ENCODE results near the gene ZFP36L2. TPM values are rescaled to one million over a fixed set of nuclear protein-coding genes. Genes with fewer than 3 reads are reported as not detected.

The ZFP36L2 gene
- total and polyA plus RNA-seq, 10 of the 15 experiments (the other 5 are each of a cell fraction or from before 2014, with no cell fraction given): 4.3 to 64.9 (median 19.5) TPM

GRCh38 chr2:43230951-43231827, 4.8 kb upstream of the ZFP36L2 start:
- Histone ChIP-seq H3K27ac (ENCODE audit: control insufficient read depth, insufficient read depth) (no peak overlapping the region), H3K9me3 (replicated peaks; ENCODE audit: control insufficient read depth, insufficient read depth, low read length) (no peaks in the 10 kb centered on the region), H3K4me1 (ENCODE audit: control insufficient read depth, insufficient read depth, low read length) (peaks cover 26% of the 10 kb centered on the region), H3K4me2 (ENCODE audit: control insufficient read depth, insufficient read depth) (no peak overlapping the region), H3K36me3 (ENCODE audit: control insufficient read depth in 2 of 2, insufficient read depth in 2 of 2, low read length in 1 of 2) (peaks cover 0 to 3% of the 10 kb centered on the region in 2 experiments; a peak in 2 of 4 replicates), H2AFZ (ENCODE audit: control insufficient read depth, low read depth, low read length) (no peak overlapping the region), H3K27me3 (replicated peaks in 1 of 2; ENCODE audit: control insufficient read depth in 2 of 2, insufficient read depth in 2 of 2, low read length in 1 of 2) (no peaks in the 10 kb centered on the region), H3K9ac (ENCODE audit: control insufficient read depth, insufficient read depth, low read length) (no peak overlapping the region), H4K20me1 (ENCODE audit: control insufficient read depth, insufficient read depth) (no peaks in the 10 kb centered on the region), H3K79me2 (ENCODE audit: control insufficient read depth, insufficient read depth, low read length) (peaks cover 17% of the 10 kb centered on the region), H3K4me3 (no peak overlapping the region)
- no peak for TF ChIP-seq NRF1 (conservative IDR thresholded peaks at IDR 0.05; ENCODE audit: low read depth, low read length)
- 0 out of 6 replicates have a peak, but pooled peaks of 1 of the 3 experiments have one; percentile 10 for TF ChIP-seq CTCF (IDR thresholded peaks at IDR 0.05 in 2 of 3, conservative IDR thresholded peaks at IDR 0.05 in 1 of 3; ENCODE audit: control insufficient read depth in 2 of 3, extremely low read depth in 1 of 3, insufficient read depth in 1 of 3, low read depth in 3 of 3, low read length in 3 of 3)
- TF ChIP-seq RAD21 (IDR thresholded peaks at IDR 0.05; ENCODE audit: insufficient read depth, low read depth, low read length): 0 out of 2 replicates have a peak, but pooled peaks have one; percentile 15
- ChIA-PET RAD21 (ENCODE audit: unreplicated experiment) (interaction anchor here (5.8 kb wide), 1 partner anchor 254 kb away, joined by 114 read pairs; no protein-coding TSS in a partner anchor), CTCF (interaction anchor here (1.0 to 5.2 kb wide), 4 partner anchors 10 to 346 kb away, joined by 3 to 128 read pairs (median 23); no protein-coding TSS in a partner anchor), SMC1A (ENCODE audit: uncharacterized antibody, unreplicated experiment) (interaction anchor here (0.6 to 7.2 kb wide), 5 partner anchors 57 to 307 kb away, joined by 3 to 170 read pairs (median 36); no protein-coding TSS in a partner anchor), POLR2A (no interaction called here)
- in situ Hi-C loops (cut with MboI): loop anchor here (5.0 kb wide), 3 partner anchors 104 to 284 kb away; no protein-coding TSS in a partner anchor
- FAIRE-seq (no peak), ATAC-seq (no peak), DNase-seq (ENCODE audit: low read depth, low spot score) (no peak)
- no TSS peak for BruUV-seq (replicated peaks)
- intact Hi-C loops (cut with micrococcal nuclease; ENCODE audit: unreplicated experiment): no loop called here
- 90% methylated on average over 7 of the region's 7 CpGs for WGBS (ENCODE audit: insufficient coverage, insufficient replicate concordance, low lambda C conversion rate, missing lambda C conversion rate)
